H1 (cell line): ENCODE measurements around the gene PKIB. TPM values are rescaled to one million over a fixed set of nuclear protein-coding genes. Genes with fewer than 3 reads are reported as not detected.

Experiments
- PHF8 ChIP-seq: fragments of 200-600 bp; sonication (generic); conservative IDR thresholded peaks from 2 replicates; pipeline ENCODE4 v1.7.1; 2012; ENCODE audit warnings: low read depth, mild to moderate bottlenecking, inconsistent platforms, low read length, moderate library complexity
- TBP ChIP-seq: IDR thresholded peaks from 2 replicates; pipeline ENCODE4 v1.6.1; 2011; ENCODE audit warnings: low read depth, low read length, improper control_type of control experiment
- polyA plus RNA-seq, 7 experiments: library from polyadenylated mRNA; depleted of rRNA in 3 of 7; stranded (reverse) in 5 of 7; unstranded in 2 of 7; fragments of >200 nt in 5 of 7; fragments of 200-250 nt in 2 of 7; gene quantifications; 1 replicate in 5 of 7; 2 replicates in 1 of 7; 4 replicates in 1 of 7; pipeline versions ENCODE4 v1.2.1 to v1.2.3, GENCODE V29; 2011 to 2013; ENCODE audit warnings: missing spikeins in 2 of 7, mixed read lengths in 2 of 7
- total RNA-seq: library from RNA; stranded (reverse); fragmentation: NEBNext Ultra II Directional; extraction: Animal tissue kit (Norgen Biotek cat#: 25700); gene quantifications from 2 replicates; pipeline ENCODE4 v1.2.1, GENCODE V29; 2021

The PKIB gene
- total and polyA plus RNA-seq, 2 of the 8 experiments (the other 6 are each of a cell fraction or from before 2014, with no cell fraction given), result 13.5 to 73.3 TPM

- TF ChIP-seq TBP (no peak), PHF8 (no peak)
Observed at GRCh38 chr6:122733259-122733658, 123.1 kb downstream of the PKIB start (continued).
